ENCODE measurements around the gene MTFR1L.

Gene MTFR1L

GRCh38 chr1:25861316-25862286 is 41.8 kb downstream of the MTFR1L start:
- Histone ChIP-seq H3K4me1 (ENCODE audit: control insufficient read depth in 5 of 5, insufficient read depth in 5 of 5, low read length in 5 of 5) (peaks cover 0 to 30% (median 15%) of the 10 kb centered on the region in 5 donors), H3K9me3 (ENCODE audit: control insufficient read depth in 5 of 5, low read length in 5 of 5) (no peaks in the 10 kb centered on the region), H3K36me3 (ENCODE audit: control insufficient read depth in 5 of 5, insufficient read depth in 5 of 5, low read length in 5 of 5) (peaks cover 0 to 15% (median 9%) of the 10 kb centered on the region in 5 donors), H3K27me3 (ENCODE audit: control insufficient read depth in 5 of 5, insufficient read depth in 4 of 5, low read length in 5 of 5) (no peaks in the 10 kb centered on the region), H3K27ac (ENCODE audit: low read depth, low read length) (no peak overlapping the region), H3K4me3 (ENCODE audit: low read depth in 1 of 5, low read length in 5 of 5) (no peak overlapping the region), H3K9ac (ENCODE audit: low read length in 5 of 5) (no peak overlapping the region)

GRCh38 chr1:25862785-25863485 is 43.2 kb downstream of the MTFR1L start:
- no peak overlapping the region for H3K9ac ChIP-seq (ENCODE audit: low read length in 5 of 5)
- H3K27me3 ChIP-seq (ENCODE audit: control insufficient read depth in 5 of 5, insufficient read depth in 4 of 5, low read length in 5 of 5) = no peaks in the 10 kb centered on the region
- peaks cover 0 to 30% (median 15%) of the 10 kb centered on the region in 5 donors for H3K4me1 ChIP-seq (ENCODE audit: control insufficient read depth in 5 of 5, insufficient read depth in 5 of 5, low read length in 5 of 5)
- no peaks in the 10 kb centered on the region for H3K9me3 ChIP-seq (ENCODE audit: control insufficient read depth in 5 of 5, low read length in 5 of 5)
- peaks cover 0 to 15% (median 9%) of the 10 kb centered on the region in 5 donors for H3K36me3 ChIP-seq (ENCODE audit: control insufficient read depth in 5 of 5, insufficient read depth in 5 of 5, low read length in 5 of 5)
- H3K27ac ChIP-seq (ENCODE audit: low read depth, low read length) = no peak overlapping the region
- H3K4me3 ChIP-seq (ENCODE audit: low read depth in 1 of 5, low read length in 5 of 5) = no peak overlapping the region

DNA sequence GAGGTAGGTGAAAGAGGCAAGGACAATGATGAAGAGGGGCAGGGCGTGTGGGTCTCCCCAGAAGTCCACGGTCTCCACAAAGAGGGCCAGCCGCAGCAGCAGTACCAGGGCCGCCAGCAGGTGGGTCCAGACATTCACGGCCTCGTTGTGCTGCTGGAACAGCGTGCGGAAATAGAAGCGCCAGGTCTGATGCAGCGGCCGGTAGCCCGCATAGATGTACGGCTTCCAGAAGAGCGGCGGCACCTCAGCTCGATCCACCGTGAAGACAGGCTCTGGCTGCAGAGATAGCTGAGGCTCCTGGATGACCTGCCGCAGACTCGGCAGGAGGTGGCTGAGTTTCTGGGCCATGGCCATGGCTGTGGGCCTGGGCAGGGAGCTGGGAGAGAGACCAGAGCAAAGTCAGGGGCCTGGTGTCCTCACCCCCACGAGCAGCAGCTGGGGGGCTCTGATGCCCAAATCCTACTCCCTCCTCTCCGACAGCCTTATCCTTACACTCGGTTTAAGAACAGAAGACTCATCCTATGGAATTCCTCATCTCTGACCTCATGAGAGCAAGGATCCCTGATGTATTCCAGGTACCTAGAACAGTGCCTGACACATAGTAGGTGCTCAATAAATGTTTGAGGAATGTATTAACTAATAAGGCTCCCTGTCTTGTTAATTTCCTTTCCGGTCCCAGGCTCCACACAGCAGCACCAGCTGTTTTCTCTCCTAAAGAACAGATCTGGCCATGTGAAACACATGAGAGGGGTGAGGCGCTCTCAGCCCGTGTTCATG is 43.9 kb downstream of the MTFR1L start:
- H3K4me1 ChIP-seq (ENCODE audit: control insufficient read depth in 5 of 5, insufficient read depth in 5 of 5, low read length in 5 of 5) = peaks cover 0 to 28% (median 13%) of the 10 kb centered on the region in 5 donors
- peaks cover 0 to 15% (median 9%) of the 10 kb centered on the region in 5 donors for H3K36me3 ChIP-seq (ENCODE audit: control insufficient read depth in 5 of 5, insufficient read depth in 5 of 5, low read length in 5 of 5)
- no peak overlapping the region for H3K9ac ChIP-seq (ENCODE audit: low read length in 5 of 5)
- no peak overlapping the region for H3K27ac ChIP-seq (ENCODE audit: low read depth, low read length)
- no peaks in the 10 kb centered on the region for H3K27me3 ChIP-seq (ENCODE audit: control insufficient read depth in 5 of 5, insufficient read depth in 4 of 5, low read length in 5 of 5)
- H3K4me3 ChIP-seq (ENCODE audit: low read depth in 1 of 5, low read length in 5 of 5) = no peak overlapping the region
- no peaks in the 10 kb centered on the region for H3K9me3 ChIP-seq (ENCODE audit: control insufficient read depth in 5 of 5, low read length in 5 of 5)

- Histone ChIP-seq H3K4me3 (ENCODE audit: low read depth in 1 of 5, low read length in 5 of 5) (no peak overlapping the region), H3K27me3 (ENCODE audit: control insufficient read depth in 5 of 5, insufficient read depth in 4 of 5, low read length in 5 of 5) (no peaks in the 10 kb centered on the region), H3K9me3 (ENCODE audit: control insufficient read depth in 5 of 5, low read length in 5 of 5) (no peaks in the 10 kb centered on the region), H3K9ac (ENCODE audit: low read length in 5 of 5) (no peak overlapping the region), H3K4me1 (ENCODE audit: control insufficient read depth in 5 of 5, insufficient read depth in 5 of 5, low read length in 5 of 5) (peaks cover 0 to 22% (median 8%) of the 10 kb centered on the region in 5 donors), H3K27ac (ENCODE audit: low read depth, low read length) (no peak overlapping the region), H3K36me3 (ENCODE audit: control insufficient read depth in 5 of 5, insufficient read depth in 5 of 5, low read length in 5 of 5) (peaks cover 0 to 15% (median 9%) of the 10 kb centered on the region in 5 donors)
Observed at GRCh38 chr1:25864434-25864833, 44.7 kb downstream of the MTFR1L start.

- Histone ChIP-seq H3K4me1 (ENCODE audit: control insufficient read depth in 5 of 5, insufficient read depth in 5 of 5, low read length in 5 of 5) (peaks cover 0 to 16% (median 4%) of the 10 kb centered on the region in 5 donors), H3K9ac (ENCODE audit: low read length in 5 of 5) (no peak overlapping the region), H3K27ac (ENCODE audit: low read depth, low read length) (no peak overlapping the region), H3K9me3 (ENCODE audit: control insufficient read depth in 5 of 5, low read length in 5 of 5) (no peaks in the 10 kb centered on the region), H3K36me3 (ENCODE audit: control insufficient read depth in 5 of 5, insufficient read depth in 5 of 5, low read length in 5 of 5) (peaks cover 0 to 15% (median 14%) of the 10 kb centered on the region in 5 donors), H3K4me3 (ENCODE audit: low read depth in 1 of 5, low read length in 5 of 5) (no peak overlapping the region), H3K27me3 (ENCODE audit: control insufficient read depth in 5 of 5, insufficient read depth in 4 of 5, low read length in 5 of 5) (no peaks in the 10 kb centered on the region)
Observed at GRCh38 chr1:25866288-25866687, 46.5 kb downstream of the MTFR1L start.

DNA sequence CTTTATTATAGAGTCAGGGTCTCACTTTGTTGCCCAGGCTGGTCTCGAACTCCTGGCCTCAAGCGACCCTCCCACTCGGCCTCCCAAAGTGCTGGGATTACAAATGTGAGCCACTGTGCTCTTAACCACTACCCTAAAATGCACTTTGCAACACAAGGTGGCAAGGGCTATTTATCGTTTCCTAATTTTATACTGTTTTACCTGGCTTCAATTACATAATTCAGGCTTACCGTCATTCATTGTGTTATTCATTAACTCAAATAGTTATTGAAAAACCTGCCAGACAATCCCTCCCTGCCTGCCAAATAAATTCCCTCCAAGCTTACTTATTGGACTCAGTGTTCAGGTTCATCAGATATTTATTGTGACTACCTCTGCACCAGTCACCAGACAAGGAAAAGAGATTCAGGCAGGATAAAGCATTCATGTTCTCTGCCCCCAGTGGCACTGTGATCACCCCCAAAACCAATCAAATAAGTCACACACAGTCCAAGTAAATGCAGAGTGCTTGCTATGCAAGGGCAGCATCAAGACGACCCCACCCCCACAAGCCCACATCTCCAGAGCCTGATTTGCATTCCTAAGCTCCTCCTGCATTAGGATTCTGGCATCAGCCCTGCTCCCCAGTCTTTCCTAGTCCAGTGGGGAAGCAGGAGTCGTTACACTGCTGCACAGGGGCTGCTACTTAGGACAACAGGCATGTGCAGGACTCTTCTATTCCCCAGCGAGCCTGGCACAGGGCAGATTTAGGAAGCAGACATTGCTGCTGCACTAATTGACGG is 47.6 kb downstream of the MTFR1L start:
- H3K4me3 ChIP-seq (ENCODE audit: low read depth in 1 of 5, low read length in 5 of 5) = no peak overlapping the region
- H3K4me1 ChIP-seq (ENCODE audit: control insufficient read depth in 5 of 5, insufficient read depth in 5 of 5, low read length in 5 of 5) = peaks cover 2 to 19% (median 13%) of the 10 kb centered on the region in 5 donors
- no peak overlapping the region for H3K27ac ChIP-seq (ENCODE audit: low read depth, low read length)
- no peak overlapping the region for H3K9ac ChIP-seq (ENCODE audit: low read length in 5 of 5)
- H3K36me3 ChIP-seq (ENCODE audit: control insufficient read depth in 5 of 5, insufficient read depth in 5 of 5, low read length in 5 of 5) = peaks cover 0 to 15% (median 12%) of the 10 kb centered on the region in 5 donors
- H3K9me3 ChIP-seq (ENCODE audit: control insufficient read depth in 5 of 5, low read length in 5 of 5) = no peaks in the 10 kb centered on the region
- H3K27me3 ChIP-seq (ENCODE audit: control insufficient read depth in 5 of 5, insufficient read depth in 4 of 5, low read length in 5 of 5) = no peaks in the 10 kb centered on the region

GRCh38 chr1:25869909-25870606 is 50.3 kb downstream of the MTFR1L start:
- H3K4me1 ChIP-seq (ENCODE audit: control insufficient read depth in 5 of 5, insufficient read depth in 5 of 5, low read length in 5 of 5) = peaks cover 2 to 41% (median 28%) of the 10 kb centered on the region in 5 donors
- no peaks in the 10 kb centered on the region for H3K9me3 ChIP-seq (ENCODE audit: control insufficient read depth in 5 of 5, low read length in 5 of 5)
- H3K9ac ChIP-seq (ENCODE audit: low read length in 5 of 5) = no peak overlapping the region
- no peaks in the 10 kb centered on the region for H3K27me3 ChIP-seq (ENCODE audit: control insufficient read depth in 5 of 5, insufficient read depth in 4 of 5, low read length in 5 of 5)
- H3K27ac ChIP-seq (ENCODE audit: low read depth, low read length) = no peak overlapping the region
- H3K36me3 ChIP-seq (ENCODE audit: control insufficient read depth in 5 of 5, insufficient read depth in 5 of 5, low read length in 5 of 5) = peaks cover 0 to 6% (median 0%) of the 10 kb centered on the region in 5 donors
- H3K4me3 ChIP-seq (ENCODE audit: low read depth in 1 of 5, low read length in 5 of 5) = no peak overlapping the region

GRCh38 chr1:25870614-25871013 is 50.9 kb downstream of the MTFR1L start:
- Histone ChIP-seq H3K9ac (ENCODE audit: low read length in 5 of 5) (no peak overlapping the region), H3K36me3 (ENCODE audit: control insufficient read depth in 5 of 5, insufficient read depth in 5 of 5, low read length in 5 of 5) (peaks cover 0 to 6% (median 0%) of the 10 kb centered on the region in 5 donors), H3K27ac (ENCODE audit: low read depth, low read length) (no peak overlapping the region), H3K27me3 (ENCODE audit: control insufficient read depth in 5 of 5, insufficient read depth in 4 of 5, low read length in 5 of 5) (no peaks in the 10 kb centered on the region), H3K4me3 (ENCODE audit: low read depth in 1 of 5, low read length in 5 of 5) (no peak overlapping the region), H3K4me1 (ENCODE audit: control insufficient read depth in 5 of 5, insufficient read depth in 5 of 5, low read length in 5 of 5) (peaks cover 2 to 45% (median 30%) of the 10 kb centered on the region in 5 donors), H3K9me3 (ENCODE audit: control insufficient read depth in 5 of 5, low read length in 5 of 5) (no peaks in the 10 kb centered on the region)

Data from subcutaneous abdominal adipose tissue (tissue), 5 donors.